Astrocyte of the cerebellum (primary cell): ENCODE data around the gene ANKS1B.

Source experiments
- DNase-seq: peaks from one replicate; pipeline ENCODE4 v3.0.0-alpha.2; 2011; ENCODE audit warnings: low read depth
- H3K4me3 ChIP-seq: 2 replicates; pipeline ENCODE4 v1.5.1; 2011; ENCODE audit warnings: mild to moderate bottlenecking, low read depth, low read length, moderate library complexity
- in situ Hi-C: cut with HindIII; loops from 2 replicates; pipeline ENCODE4 v1.10.0; 2017; ENCODE audit warnings: low sequenced_read_pairs
- TF ChIP-seq, protein P1 (sequence below): IDR thresholded peaks from 2 replicates; pipeline ENCODE4 v1.5.1; 2012; ENCODE audit warnings: low read length, low read depth, moderate library complexity, mild to moderate bottlenecking; ENCODE audit errors: missing control alignments

ANKS1B gene

GRCh38 chr12:99700032-99700431 is 284.7 kb downstream of the ANKS1B start:
- TF ChIP-seq, protein P1, sequence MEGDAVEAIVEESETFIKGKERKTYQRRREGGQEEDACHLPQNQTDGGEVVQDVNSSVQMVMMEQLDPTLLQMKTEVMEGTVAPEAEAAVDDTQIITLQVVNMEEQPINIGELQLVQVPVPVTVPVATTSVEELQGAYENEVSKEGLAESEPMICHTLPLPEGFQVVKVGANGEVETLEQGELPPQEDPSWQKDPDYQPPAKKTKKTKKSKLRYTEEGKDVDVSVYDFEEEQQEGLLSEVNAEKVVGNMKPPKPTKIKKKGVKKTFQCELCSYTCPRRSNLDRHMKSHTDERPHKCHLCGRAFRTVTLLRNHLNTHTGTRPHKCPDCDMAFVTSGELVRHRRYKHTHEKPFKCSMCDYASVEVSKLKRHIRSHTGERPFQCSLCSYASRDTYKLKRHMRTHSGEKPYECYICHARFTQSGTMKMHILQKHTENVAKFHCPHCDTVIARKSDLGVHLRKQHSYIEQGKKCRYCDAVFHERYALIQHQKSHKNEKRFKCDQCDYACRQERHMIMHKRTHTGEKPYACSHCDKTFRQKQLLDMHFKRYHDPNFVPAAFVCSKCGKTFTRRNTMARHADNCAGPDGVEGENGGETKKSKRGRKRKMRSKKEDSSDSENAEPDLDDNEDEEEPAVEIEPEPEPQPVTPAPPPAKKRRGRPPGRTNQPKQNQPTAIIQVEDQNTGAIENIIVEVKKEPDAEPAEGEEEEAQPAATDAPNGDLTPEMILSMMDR: no peak
- in situ Hi-C loops: no loop called here

GRCh38 chr12:99695050-99695449 is 289.7 kb downstream of the ANKS1B start:
- TF ChIP-seq, protein P1: no peak
- no peak for DNase-seq
- H3K4me3 ChIP-seq: no peak overlapping the region
- in situ Hi-C loops: no loop called here

More at GRCh38 chr12:99700032-99700431, 284.7 kb downstream of the ANKS1B start:
- DNase-seq: no peak
- H3K4me3 ChIP-seq: no peak overlapping the region

GRCh38 chr12:99686142-99686541 is 298.6 kb downstream of the ANKS1B start:
- DNase-seq: no peak
- TF ChIP-seq, protein P1: no peak
- in situ Hi-C loops: no loop called here
- no peak overlapping the region for H3K4me3 ChIP-seq

- TF ChIP-seq, protein P1: no peak
- in situ Hi-C loops: no loop called here
- no peak for DNase-seq
- H3K4me3 ChIP-seq: no peak overlapping the region
Observed at GRCh38 chr12:99680276-99680675, 304.5 kb downstream of the ANKS1B start.

DNA sequence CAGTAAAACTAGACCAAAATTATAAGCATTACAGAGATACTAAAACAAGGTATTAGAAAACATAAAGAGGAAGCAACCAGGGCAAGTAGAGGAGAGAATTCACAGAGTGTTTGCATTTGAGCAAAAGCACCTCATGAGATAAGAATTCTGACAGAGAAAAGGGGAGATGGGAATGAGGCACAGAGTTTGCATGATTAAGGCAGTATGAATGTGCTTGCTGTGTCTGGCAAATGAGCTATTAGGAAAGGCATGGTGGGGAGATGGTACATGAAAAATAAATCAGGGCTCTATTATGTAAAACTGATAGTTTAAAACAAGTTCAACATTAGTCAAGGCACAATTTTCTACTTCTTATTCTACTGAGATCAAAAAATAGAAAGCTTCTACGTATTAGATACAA is 314.1 kb downstream of the ANKS1B start:
- TF ChIP-seq, protein P1: no peak
- H3K4me3 ChIP-seq: no peak overlapping the region
- no peak for DNase-seq
- in situ Hi-C loops: no loop called here

DNA sequence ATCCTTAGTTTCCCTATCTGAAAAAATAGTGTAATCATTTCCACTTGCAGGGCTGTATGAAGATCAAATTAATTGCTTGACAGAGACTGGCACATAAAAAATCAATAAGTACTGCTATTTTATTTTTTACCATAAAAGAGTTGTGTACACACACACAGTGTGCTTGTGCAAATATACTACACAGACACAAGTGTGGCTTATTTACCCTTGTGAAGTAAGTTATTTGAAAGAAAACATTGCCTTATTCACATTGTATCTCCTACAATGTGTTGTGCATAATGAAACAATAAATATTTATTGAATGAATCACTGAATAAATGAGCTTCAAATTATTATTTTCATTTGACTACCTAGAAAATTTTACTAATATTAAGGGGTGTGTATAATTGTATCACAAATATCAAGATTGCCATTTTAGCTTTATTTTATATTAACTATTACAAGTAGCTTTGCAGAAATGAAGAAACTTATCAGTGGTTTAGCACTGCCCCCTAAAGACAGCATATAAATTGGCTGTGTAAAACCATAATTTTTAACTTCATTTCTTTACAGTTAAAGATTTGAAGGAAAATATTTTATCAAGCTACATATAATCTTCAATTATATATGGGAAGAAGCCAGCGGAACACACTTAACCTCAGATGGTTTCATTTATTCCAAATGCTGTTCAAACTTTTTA is 325.9 kb downstream of the ANKS1B start:
- in situ Hi-C loops: no loop called here
- peak; percentile 11 for DNase-seq
- no peak overlapping the region for H3K4me3 ChIP-seq
- TF ChIP-seq, protein P1: peak; percentile 8
